NCI-H510A (cell line): ENCODE measurements around the gene JAK3.
"Not testable (repeated sequence)": the region's sequence is repeated elsewhere in the genome, so short reads cannot be mapped to it uniquely, and the experiment has no call there.

Source experiments
- DNase-seq: peaks from one replicate; lab custom pipeline; 2025; lab: John Stamatoyannopoulos, UW

JAK3 gene

GRCh38 chr19:17847538-17848366 lies at the start of gene JAK3:
Gene JAK3, minus strand, starts transcription at chr19:17847982. Its CDS starts 3,565 bp downstream, at chr19:17844417.
- DNase-seq = no peak

GRCh38 chr19:17893766-17894165 lies 46.0 kb upstream of the JAK3 start:
- DNase-seq = no peak

GRCh38 chr19:17889609-17890214 lies 41.9 kb upstream of the JAK3 start:
- DNase-seq = no peak

- no peak for DNase-seq
These were observed 40.5 kb upstream of the JAK3 start for GRCh38 chr19:17888260-17888659.

DNA sequence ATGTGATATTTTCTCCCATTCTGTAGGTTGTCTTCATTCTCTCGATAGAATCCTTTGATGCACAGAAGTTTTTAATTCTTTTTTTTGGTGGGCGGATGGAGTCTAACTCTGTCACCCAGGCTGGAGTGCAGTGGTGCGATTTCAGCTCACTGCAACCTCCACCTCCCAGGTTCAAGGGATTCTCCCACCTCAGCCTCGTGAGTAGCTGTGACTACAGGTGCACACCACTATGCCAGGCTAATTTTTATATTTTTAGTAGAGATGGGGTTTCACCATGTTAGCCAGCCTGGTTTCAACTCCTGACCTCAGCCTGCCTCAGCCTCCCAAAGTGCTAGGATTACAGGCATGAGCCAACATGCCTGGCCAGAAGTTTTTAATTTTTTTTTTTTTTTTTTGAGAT lies 39.4 kb upstream of the JAK3 start:
- DNase-seq = not testable (repeated sequence)

GRCh38 chr19:17886515-17886914 lies 38.7 kb upstream of the JAK3 start:
- DNase-seq = no peak

GRCh38 chr19:17883627-17884410 lies 36.0 kb upstream of the JAK3 start:
- DNase-seq = no peak

GRCh38 chr19:17881701-17882100 lies 33.9 kb upstream of the JAK3 start:
- DNase-seq = no peak

DNA sequence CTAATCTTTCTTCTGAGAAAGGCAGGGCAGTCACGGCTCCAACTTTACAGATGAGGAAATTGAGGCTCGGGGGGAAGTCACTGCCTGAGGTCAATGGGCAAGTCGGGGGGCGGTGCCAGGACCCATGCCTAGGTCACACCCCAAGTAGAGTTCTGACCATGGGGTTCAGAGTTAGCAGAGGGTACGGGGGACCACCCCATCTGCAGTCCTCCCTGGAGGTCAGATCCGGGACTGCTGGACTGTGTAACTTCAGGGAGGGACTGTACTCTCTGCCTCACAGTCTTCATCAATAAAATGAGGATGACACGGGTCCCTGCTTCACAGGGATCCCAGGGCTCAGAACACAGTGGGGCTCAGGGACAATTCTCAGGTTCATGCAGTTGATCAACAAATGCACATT lies 31.7 kb upstream of the JAK3 start:
- DNase-seq = no peak

GRCh38 chr19:17877696-17878095 lies 29.9 kb upstream of the JAK3 start:
- DNase-seq = no peak

DNA sequence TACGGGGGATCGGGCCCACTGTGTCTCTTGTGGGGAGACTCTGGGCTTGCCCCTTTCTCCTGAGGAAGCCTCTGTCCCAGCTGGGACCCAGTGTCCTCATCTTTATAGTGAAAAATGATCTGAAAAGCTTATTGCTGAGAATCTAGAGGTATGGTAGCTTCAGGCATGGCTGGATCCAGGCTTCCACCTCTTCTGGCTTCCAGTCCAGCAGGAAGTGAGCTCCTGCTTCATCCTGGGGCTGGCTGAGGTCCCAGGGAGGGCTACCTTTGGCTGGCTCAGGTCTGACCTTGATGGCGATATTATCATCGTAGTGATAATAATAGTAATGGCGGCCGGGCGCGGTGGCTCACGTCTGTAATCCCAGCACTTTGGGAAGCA lies 27.0 kb upstream of the JAK3 start:
- no peak for DNase-seq

DNA sequence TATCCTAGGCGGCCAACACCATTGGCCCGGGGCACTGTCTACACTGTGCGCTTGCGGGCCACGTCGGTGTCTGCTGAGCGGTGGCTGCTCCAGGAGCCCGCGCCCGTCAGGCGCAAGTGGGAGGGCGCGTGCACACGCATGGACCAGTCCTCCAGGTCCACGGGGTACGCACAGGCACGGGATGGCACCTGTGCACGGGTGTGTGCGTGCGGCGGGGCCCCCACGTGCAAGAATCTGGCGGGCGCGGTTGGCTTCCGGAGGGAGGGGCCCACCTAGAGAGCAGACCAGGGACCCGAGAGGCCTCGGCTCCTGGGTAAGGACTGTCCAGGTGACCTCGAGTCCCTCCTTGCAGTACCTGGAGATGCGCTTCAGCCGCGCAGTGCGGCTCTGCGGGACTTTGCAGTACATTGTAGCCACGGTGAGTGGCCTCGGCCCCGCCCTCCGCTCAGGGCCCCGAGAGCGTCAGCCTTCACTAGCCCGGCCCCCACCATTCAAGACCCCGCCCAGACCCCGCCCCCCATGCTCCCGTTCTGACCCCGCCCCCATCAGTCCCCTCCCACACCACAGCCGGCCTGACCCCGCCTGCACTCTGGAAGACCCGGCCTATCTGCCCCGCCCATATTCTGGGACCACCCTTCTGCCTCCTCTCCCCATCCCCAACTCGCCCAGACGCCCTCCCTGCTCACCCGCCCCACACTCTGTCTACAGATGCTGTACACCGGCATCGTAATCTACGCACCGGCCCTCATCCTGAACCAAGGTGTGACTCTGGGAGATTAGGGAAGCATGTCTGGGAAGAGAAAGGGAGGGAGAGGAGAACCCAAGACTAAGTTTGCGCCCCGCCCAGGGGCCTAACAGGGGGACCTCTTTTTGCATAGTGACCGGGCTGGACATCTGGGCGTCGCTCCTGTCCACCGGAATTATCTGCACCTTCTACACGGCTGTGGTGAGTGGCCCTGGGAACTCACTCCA lies 26.3 kb upstream of the JAK3 start:
- no peak for DNase-seq

- DNase-seq = no peak
These were observed 24.6 kb upstream of the JAK3 start for GRCh38 chr19:17872251-17873001.

DNA sequence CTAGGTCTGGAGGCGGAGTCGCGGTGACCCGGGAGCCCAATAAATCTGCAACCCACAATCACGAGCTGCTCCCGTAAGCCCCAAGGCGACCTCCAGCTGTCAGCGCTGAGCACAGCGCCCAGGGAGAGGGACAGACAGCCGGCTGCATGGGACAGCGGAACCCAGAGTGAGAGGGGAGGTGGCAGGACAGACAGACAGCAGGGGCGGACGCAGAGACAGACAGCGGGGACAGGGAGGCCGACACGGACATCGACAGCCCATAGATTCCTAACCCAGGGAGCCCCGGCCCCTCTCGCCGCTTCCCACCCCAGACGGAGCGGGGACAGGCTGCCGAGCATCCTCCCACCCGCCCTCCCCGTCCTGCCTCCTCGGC lies 24.1 kb upstream of the JAK3 start, which contains the start of gene SLC5A5:
TSS of gene SLC5A5 (plus strand) at position 68 of the 373 bp plus-strand sequence. CDS start 375 bp downstream, outside the sequence.
- DNase-seq = no peak

- no peak for DNase-seq
These were observed 23.5 kb upstream of the JAK3 start for GRCh38 chr19:17871032-17871877.

DNA sequence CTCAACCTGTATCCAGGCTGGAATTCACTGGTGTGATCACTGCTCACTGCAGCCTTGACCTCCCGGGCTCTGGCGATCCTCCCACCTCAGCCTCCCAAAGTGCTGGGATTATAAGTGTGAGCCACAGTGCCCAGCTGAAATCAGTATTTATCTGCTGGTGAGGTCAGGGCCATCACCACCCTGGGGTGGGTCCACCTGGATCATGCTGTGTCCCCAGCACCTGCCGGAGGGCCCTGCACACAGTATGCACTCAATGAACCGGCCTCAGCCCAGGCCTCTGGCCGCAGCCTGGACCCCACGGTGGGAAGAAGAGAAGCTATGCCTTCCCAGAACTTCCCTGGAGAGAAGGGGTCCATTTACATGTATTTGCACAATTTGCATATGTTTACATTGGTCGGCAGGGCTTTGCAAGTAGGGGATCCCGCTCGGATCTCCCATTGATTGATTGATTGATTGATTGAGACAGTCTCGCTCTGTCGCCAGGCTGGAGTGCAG lies 21.4 kb upstream of the JAK3 start:
- no peak for DNase-seq

GRCh38 chr19:17868669-17869068 lies 20.9 kb upstream of the JAK3 start:
- no peak for DNase-seq

DNA sequence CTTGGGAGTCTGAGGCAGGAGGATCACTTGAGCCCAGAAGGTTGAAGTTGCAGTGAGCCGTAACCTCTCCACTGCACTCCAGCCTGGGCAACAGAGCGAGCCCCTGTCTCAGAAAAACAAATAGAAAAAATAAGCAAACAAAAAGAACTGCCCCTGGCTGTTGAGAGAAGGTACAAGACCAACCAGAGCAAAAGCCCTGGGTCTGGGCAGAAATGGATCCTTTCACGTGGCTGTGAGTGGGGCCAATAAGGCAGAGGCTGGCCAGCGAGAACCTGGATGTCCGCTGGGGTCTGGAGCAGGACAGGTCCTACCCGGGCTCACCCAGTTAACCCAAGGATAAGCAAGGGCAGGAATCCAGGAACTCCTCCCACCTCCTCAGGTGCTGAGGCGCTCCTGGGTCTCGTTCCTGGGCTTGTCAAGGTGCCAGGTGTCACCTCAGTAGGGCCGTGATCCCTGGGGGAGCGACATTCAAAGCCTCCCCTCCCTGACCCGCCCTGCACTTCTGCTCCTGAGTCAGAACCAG lies 19.2 kb upstream of the JAK3 start:
- no peak for DNase-seq

- no peak for DNase-seq
These were observed 18.7 kb upstream of the JAK3 start for GRCh38 chr19:17866312-17866963.
